SU-DHL-6 (cell line): ENCODE results near the gene EFNA4.

Source experiments
- H2AFZ ChIP-seq: fragments of 200-600 bp; sonication (generic); 2 replicates; pipeline ENCODE4 v1.6.1; 2014; ENCODE audit warnings: low read depth, mild to moderate bottlenecking, moderate library complexity, mixed read lengths, antibody characterized with exemption, low read length; ENCODE audit not compliant: severe bottlenecking
- H3F3A ChIP-seq: fragments of 200-600 bp; shearing (Covaris generic); 2 replicates; pipeline ENCODE4 v1.6.0; 2016; ENCODE audit warnings: antibody characterized with exemption, mild to moderate bottlenecking; ENCODE audit not compliant: insufficient read depth
- H3K27ac ChIP-seq: fragments of 200-600 bp; sonication (generic); 2 replicates; pipeline ENCODE4 v1.5.1; 2016; ENCODE audit warnings: low read depth, mild to moderate bottlenecking, low read length, moderate library complexity, mixed read lengths
- H3K27me3 ChIP-seq: fragments of 200-600 bp; sonication (generic), shearing (Covaris generic); 2 replicates; pipeline ENCODE4 v1.6.0; 2014; ENCODE audit warnings: mild to moderate bottlenecking, low read length
- H3K36me3 ChIP-seq: fragments of 200-600 bp; sonication (generic); 2 replicates; pipeline ENCODE4 v1.6.1; 2014; ENCODE audit warnings: mild to moderate bottlenecking, low read length, mixed read lengths
- H3K4me2 ChIP-seq: fragments of 300-600, 200-600 bp; shearing (Covaris generic), sonication (generic); 2 replicates; pipeline ENCODE4 v1.6.0; 2014; ENCODE audit warnings: low read length, low read depth, mild to moderate bottlenecking; ENCODE audit not compliant: poor library complexity, severe bottlenecking
- H3K4me3 ChIP-seq: fragments of 200-600 bp; sonication (generic); 2 replicates; pipeline ENCODE4 v1.5.1; 2014; ENCODE audit warnings: antibody characterized with exemption, low read length, mild to moderate bottlenecking, mixed read lengths; ENCODE audit not compliant: insufficient read depth, poor library complexity, severe bottlenecking
- H3K79me2 ChIP-seq: fragments of 200-600 bp; sonication (generic); 2 replicates; pipeline ENCODE4 v1.6.1; 2014; ENCODE audit warnings: mild to moderate bottlenecking, low read length, moderate library complexity; ENCODE audit not compliant: insufficient read depth
- H3K9ac ChIP-seq: fragments of 200-600 bp; sonication (generic); 2 replicates; pipeline ENCODE4 v1.7.0; 2014; ENCODE audit warnings: mild to moderate bottlenecking, low read length
- H3K9me2 ChIP-seq: fragments of 200-600 bp; sonication (generic); replicated peaks from 2 replicates; pipeline ENCODE4 v1.6.1; 2014; ENCODE audit warnings: low read length; ENCODE audit not compliant: insufficient read depth
- H3K9me3 ChIP-seq: fragments of 200-600 bp; sonication (generic); 2 replicates; pipeline ENCODE4 v1.6.1; 2014; ENCODE audit warnings: low read length, mixed read lengths; ENCODE audit not compliant: insufficient read depth
- H4K20me1 ChIP-seq: fragments of 200-600 bp; sonication (generic); 2 replicates; pipeline ENCODE4 v1.6.1; 2014; ENCODE audit warnings: low read depth, mild to moderate bottlenecking, antibody characterized with exemption, low read length, moderate library complexity, mixed read lengths
- EZH2phosphoT487 ChIP-seq: fragments of 200-600 bp; sonication (generic), shearing (Covaris generic); conservative IDR thresholded peaks from 2 replicates; pipeline ENCODE4 v1.6.1; 2018; ENCODE audit warnings: mild to moderate bottlenecking, antibody characterized with exemption, low read length, moderate library complexity, mixed read lengths
- TF ChIP-seq, protein P1 (sequence below): fragments of 200-600 bp; sonication (generic); IDR thresholded peaks from one replicate; pipeline ENCODE4 v1.5.1; 2017; ENCODE audit warnings: antibody characterized with exemption, mild to moderate bottlenecking, low read length, moderate library complexity; ENCODE audit not compliant: insufficient read depth, poor library complexity, severe bottlenecking

The EFNA4 gene

DNA sequence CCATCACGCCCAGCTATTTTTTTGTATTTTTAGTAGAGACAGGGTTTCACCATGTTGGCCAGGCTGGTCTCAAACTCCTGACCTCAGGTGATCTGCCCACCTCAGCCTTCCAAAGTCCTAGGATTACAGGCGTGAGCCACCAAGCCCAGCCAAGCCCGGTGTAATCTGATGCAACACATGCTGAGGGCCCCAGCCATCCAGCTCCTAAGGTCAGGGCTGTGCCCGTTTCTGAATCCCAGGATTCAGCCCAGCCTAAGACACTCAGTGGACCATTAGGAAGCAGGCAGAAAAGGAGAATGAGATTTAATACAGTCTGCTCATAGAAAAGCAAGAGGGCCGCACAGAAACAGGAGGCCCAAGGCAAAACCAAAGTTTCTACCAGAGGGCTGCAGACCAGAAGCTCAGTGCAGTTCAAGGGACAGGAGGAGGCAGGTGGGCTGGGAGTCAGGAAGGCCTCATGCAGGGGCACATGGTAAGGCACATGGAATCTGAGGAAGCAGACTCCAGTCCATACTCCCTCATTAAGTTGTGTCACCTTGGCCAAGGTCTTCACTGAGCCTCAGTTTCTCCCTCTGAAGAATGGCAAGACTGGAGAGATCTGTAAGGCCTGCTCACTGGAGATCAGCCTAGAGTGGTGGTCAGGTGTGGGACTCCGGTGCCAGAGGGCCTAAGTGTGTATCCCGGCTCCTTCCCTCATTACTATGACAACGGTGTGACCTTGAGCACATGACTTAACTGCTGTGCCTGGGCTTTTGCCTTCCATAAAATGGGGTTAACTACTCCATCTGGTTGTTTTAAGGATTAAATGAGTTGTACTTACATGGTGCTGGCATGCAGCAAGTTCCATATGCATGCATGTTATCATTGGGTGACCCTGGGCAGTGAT, 14.8 kb upstream of the EFNA4 start:
- H3K79me2 ChIP-seq = no peaks in the 10 kb centered on the region
- TF ChIP-seq, protein P1, sequence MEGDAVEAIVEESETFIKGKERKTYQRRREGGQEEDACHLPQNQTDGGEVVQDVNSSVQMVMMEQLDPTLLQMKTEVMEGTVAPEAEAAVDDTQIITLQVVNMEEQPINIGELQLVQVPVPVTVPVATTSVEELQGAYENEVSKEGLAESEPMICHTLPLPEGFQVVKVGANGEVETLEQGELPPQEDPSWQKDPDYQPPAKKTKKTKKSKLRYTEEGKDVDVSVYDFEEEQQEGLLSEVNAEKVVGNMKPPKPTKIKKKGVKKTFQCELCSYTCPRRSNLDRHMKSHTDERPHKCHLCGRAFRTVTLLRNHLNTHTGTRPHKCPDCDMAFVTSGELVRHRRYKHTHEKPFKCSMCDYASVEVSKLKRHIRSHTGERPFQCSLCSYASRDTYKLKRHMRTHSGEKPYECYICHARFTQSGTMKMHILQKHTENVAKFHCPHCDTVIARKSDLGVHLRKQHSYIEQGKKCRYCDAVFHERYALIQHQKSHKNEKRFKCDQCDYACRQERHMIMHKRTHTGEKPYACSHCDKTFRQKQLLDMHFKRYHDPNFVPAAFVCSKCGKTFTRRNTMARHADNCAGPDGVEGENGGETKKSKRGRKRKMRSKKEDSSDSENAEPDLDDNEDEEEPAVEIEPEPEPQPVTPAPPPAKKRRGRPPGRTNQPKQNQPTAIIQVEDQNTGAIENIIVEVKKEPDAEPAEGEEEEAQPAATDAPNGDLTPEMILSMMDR = no peak
- TF ChIP-seq EZH2phosphoT487 = no peak
- H3K27ac ChIP-seq = no peak overlapping the region
- H2AFZ ChIP-seq = no peak overlapping the region
- no peaks in the 10 kb centered on the region for H3K27me3 ChIP-seq
- H3K9ac ChIP-seq = no peak overlapping the region
- H3K36me3 ChIP-seq = no peaks in the 10 kb centered on the region
- H3K9me3 ChIP-seq = no peaks in the 10 kb centered on the region
- no peaks in the 10 kb centered on the region for H3F3A ChIP-seq
- H4K20me1 ChIP-seq = no peaks in the 10 kb centered on the region; the same call in 1 of the 2 replicates
- no peak overlapping the region for H3K4me3 ChIP-seq
- no peaks in the 10 kb centered on the region for H3K9me2 ChIP-seq
- H3K4me2 ChIP-seq = no peak overlapping the region

DNA sequence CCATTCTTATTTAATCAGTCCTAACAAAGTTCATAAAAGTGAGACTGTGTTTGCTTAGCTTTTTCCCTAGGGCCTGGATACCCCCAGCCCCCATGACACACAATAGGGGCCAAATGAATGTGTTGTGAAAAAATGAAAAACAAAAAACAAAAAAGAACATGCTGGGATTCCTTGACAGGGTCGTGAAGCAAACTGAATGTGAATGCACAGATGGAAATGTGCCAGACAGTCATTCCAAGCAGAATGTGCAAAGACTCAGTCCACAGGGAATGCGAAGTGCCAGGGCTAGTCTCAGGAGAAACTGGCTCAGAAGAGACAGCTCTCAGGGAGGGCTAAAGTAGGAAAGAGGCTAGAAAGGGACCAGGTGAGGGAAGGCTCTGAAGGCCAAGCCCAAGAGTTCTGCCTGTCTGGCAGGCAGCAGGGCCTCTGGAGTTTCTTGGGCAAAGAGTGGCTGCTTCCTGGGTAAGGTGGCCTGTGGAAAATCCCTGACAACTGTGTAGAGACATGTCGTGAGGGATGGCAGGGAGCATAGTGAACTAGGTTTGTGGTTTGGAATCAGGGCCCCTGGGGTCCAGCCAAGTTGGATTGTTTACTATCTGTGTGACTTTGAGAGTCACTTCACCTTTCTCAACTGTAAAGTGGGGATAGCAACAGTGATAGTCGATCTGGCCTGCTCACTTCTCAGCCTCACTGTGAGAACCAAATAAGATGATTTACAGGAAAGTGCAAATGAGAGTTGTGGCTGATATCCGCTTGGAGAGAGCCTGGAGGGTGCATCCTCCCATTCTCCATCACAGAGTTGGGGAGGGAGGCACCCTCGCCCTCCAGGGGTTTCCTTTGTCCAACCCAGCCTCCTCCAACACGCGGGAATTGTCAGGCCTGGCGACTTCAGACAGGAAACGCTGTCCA, 13.6 kb upstream of the EFNA4 start:
- no peaks in the 10 kb centered on the region for H3K9me2 ChIP-seq
- H2AFZ ChIP-seq = peak overlapping the region; percentile 87
- no peaks in the 10 kb centered on the region; the same call in 1 of the 2 replicates for H4K20me1 ChIP-seq
- no peaks in the 10 kb centered on the region for H3K27me3 ChIP-seq
- H3K4me2 ChIP-seq = peak overlapping the region; percentile 72
- no peaks in the 10 kb centered on the region for H3F3A ChIP-seq
- H3K9ac ChIP-seq = peak overlapping the region; percentile 63; the same call in 1 of the 2 replicates
- no peaks in the 10 kb centered on the region for H3K36me3 ChIP-seq
- no peak overlapping the region for H3K4me3 ChIP-seq
- no peaks in the 10 kb centered on the region for H3K9me3 ChIP-seq
- TF ChIP-seq, protein P1 = no peak
- TF ChIP-seq EZH2phosphoT487 = no peak
- H3K27ac ChIP-seq = no peak overlapping the region
- no peaks in the 10 kb centered on the region for H3K79me2 ChIP-seq

DNA sequence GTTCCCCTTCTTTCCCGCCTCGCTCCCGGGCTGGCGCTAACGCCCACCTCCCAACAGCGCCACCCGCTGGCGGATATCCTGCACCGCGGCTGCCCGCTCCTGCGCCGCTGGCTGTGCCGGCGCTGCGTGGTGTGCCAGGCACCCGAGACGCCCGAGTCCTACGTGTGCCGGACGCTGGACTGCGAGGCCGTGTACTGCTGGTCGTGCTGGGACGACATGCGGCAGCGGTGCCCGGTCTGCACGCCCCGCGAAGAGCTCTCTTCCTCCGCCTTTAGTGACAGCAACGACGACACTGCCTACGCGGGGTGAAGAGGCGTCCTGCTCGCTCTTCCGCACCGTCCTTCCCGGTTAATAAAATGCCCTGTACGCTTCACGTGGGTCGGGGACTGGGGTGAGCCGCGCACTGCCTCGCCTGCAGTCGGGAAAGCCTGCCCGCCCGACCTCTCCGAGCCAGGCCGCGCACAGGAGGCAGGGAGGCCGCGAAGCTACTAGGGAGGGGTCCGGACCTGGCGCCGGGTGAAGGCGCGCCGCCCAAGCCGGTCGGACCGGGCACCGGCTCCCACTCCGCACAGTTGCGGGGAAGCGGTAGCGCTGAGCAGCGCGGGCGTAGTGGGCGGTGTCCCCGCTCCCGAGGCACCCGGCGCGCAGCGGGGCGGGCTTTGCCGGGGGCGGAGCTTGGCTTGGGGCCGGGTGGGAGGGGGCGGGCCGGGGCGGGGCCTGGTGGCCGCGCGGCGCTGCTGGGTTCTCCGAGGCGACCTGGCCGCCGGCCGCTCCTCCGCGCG, 12.8 kb upstream of the EFNA4 start, which contains the start of gene ADAM15:
Gene ADAM15 (plus strand): TSS at position 757 of the 782 bp plus-strand sequence. CDS start 71 bp downstream, outside the sequence.
- H3K27ac ChIP-seq = no peak within 1 kb of the TSS
- H3K9me3 ChIP-seq = no peaks in the 10 kb centered on the region
- peak within 1 kb of the TSS; percentile 63 for H3K9ac ChIP-seq
- H3K27me3 ChIP-seq = no peaks in the 10 kb centered on the region
- H3K36me3 ChIP-seq = no peaks in the 10 kb centered on the region
- H3K4me2 ChIP-seq = peak within 1 kb of the TSS; percentile 72
- H3K4me3 ChIP-seq = peak within 1 kb of the TSS; percentile 64
- peak within 1 kb of the TSS; percentile 90 for H2AFZ ChIP-seq
- H4K20me1 ChIP-seq = no peaks in the 10 kb centered on the region; the same call in 1 of the 2 replicates
- no peak for TF ChIP-seq EZH2phosphoT487
- TF ChIP-seq, protein P1 = peak; percentile 73
- H3K79me2 ChIP-seq = no peaks in the 10 kb centered on the region
- H3F3A ChIP-seq = no peaks in the 10 kb centered on the region
- no peaks in the 10 kb centered on the region for H3K9me2 ChIP-seq
